NT2/D1 (cell line): ENCODE measurements around the gene C5orf34.
A peak's percentile ranks its signal among the peaks of the same experiment; 100 is the strongest.

ENCODE experiments used
- DNase-seq: peaks from one replicate; pipeline ENCODE4 v3.0.0-alpha.2; 2011; ENCODE audit warnings: low read depth, low spot score
- H3K27me3 ChIP-seq: 2 replicates; pipeline ENCODE4 v1.6.0; 2011; ENCODE audit warnings: mild to moderate bottlenecking; ENCODE audit not compliant: insufficient read length, insufficient read depth
- H3K36me3 ChIP-seq: 2 replicates; pipeline ENCODE4 v1.6.1; 2011; ENCODE audit warnings: mild to moderate bottlenecking, low read length, mixed read lengths; ENCODE audit not compliant: insufficient read depth, insufficient read length
- H3K4me1 ChIP-seq: 2 replicates; pipeline ENCODE4 v1.5.1; 2011; ENCODE audit not compliant: insufficient read depth, insufficient read length
- H3K4me3 ChIP-seq: 2 replicates; pipeline ENCODE4 v1.5.1; 2011; ENCODE audit warnings: low read depth; ENCODE audit not compliant: insufficient read length
- H3K9ac ChIP-seq: 2 replicates; pipeline ENCODE4 v1.6.0; 2011; ENCODE audit warnings: low read depth; ENCODE audit not compliant: insufficient read length
- H3K9me3 ChIP-seq: 2 replicates; pipeline ENCODE4 v1.5.1; 2011; ENCODE audit warnings: mild to moderate bottlenecking, low read length; ENCODE audit not compliant: insufficient read depth
- SUZ12 ChIP-seq: IDR thresholded peaks from 2 replicates; pipeline ENCODE4 v1.6.1; 2011; ENCODE audit not compliant: insufficient read length, insufficient read depth; ENCODE audit errors: extremely low read depth
- YY1 ChIP-seq: IDR thresholded peaks from 2 replicates; pipeline ENCODE4 v1.6.1; 2011; ENCODE audit not compliant: insufficient read length, insufficient read depth
- ZNF274 ChIP-seq: IDR thresholded peaks from 2 replicates; pipeline ENCODE4 v1.6.1; 2011; ENCODE audit warnings: mild to moderate bottlenecking, low read depth, low read length

C5orf34 gene

DNA sequence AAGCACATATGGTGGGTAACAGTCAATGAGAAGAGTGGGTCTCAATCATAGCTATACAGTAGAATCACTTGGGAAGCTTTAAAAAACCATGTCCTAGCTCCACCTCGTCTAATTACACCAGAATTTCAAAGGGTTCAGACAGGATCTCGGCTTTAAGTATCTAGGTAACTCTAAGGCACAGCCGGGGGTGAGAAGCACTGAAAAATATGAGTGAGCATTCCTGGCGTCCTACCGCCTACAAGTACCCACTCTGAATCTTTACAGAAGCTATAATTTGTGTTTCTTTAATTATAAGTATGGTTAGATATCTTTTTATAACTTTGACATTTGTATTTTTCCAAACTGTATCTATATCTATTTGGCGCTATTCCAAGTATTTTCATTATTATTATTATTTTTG lies 25.8 kb upstream of the C5orf34 start:
- no peak for DNase-seq
- no peaks in the 10 kb centered on the region for H3K27me3 ChIP-seq
- H3K4me3 ChIP-seq, result no peak overlapping the region
- no peak overlapping the region for H3K9ac ChIP-seq
- no peaks in the 10 kb centered on the region for H3K4me1 ChIP-seq
- peaks cover 59% of the 10 kb centered on the region for H3K36me3 ChIP-seq
- no peak for TF ChIP-seq SUZ12
- no peak for TF ChIP-seq YY1
- TF ChIP-seq ZNF274, result no peak
- H3K9me3 ChIP-seq, result no peaks in the 10 kb centered on the region

GRCh38 chr5:43536972-43537371 lies 22.0 kb upstream of the C5orf34 start:
- H3K4me1 ChIP-seq, result no peaks in the 10 kb centered on the region
- no peak for DNase-seq
- H3K9ac ChIP-seq, result no peak overlapping the region
- no peaks in the 10 kb centered on the region for H3K9me3 ChIP-seq
- no peaks in the 10 kb centered on the region for H3K27me3 ChIP-seq
- H3K4me3 ChIP-seq, result no peak overlapping the region
- TF ChIP-seq YY1, result no peak
- TF ChIP-seq ZNF274, result no peak
- H3K36me3 ChIP-seq, result peaks cover 66% of the 10 kb centered on the region

DNA sequence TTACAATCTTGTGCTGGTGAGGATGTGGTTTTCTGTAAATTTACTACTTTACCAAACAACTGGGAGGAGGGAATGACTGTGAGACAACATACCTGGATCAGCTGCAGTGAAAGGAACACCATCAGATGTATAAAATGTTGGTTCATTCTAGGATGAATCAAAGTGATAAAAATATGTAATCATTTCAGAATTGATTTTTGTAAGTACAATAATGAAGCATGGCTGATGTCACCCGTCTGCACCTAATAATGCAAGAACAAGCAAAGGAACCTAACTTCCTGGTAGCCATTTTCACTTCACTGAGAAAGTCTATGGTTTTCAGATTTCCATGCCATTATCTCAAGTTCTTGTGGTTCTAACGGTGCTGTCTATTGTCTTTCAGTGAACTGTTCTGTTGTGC lies 18.7 kb upstream of the C5orf34 start:
- H3K36me3 ChIP-seq, result peaks cover 82% of the 10 kb centered on the region
- TF ChIP-seq YY1, result no peak
- no peak for DNase-seq
- no peaks in the 10 kb centered on the region for H3K9me3 ChIP-seq
- no peak overlapping the region for H3K4me3 ChIP-seq
- H3K9ac ChIP-seq, result no peak overlapping the region
- no peaks in the 10 kb centered on the region for H3K27me3 ChIP-seq
- H3K4me1 ChIP-seq, result no peaks in the 10 kb centered on the region

- H3K4me3 ChIP-seq, result no peak overlapping the region
- no peaks in the 10 kb centered on the region for H3K9me3 ChIP-seq
- DNase-seq, result no peak
- H3K9ac ChIP-seq, result no peak overlapping the region
- no peak for TF ChIP-seq ZNF274
- no peak for TF ChIP-seq YY1
- no peak for TF ChIP-seq SUZ12
- H3K4me1 ChIP-seq, result no peaks in the 10 kb centered on the region
- H3K27me3 ChIP-seq, result no peaks in the 10 kb centered on the region
- H3K36me3 ChIP-seq, result peaks cover 79% of the 10 kb centered on the region
Observed at GRCh38 chr5:43530648-43531047, 15.7 kb upstream of the C5orf34 start.

GRCh38 chr5:43523662-43524072 lies 8.7 kb upstream of the C5orf34 start:
- Histone ChIP-seq H3K27me3 (no peaks in the 10 kb centered on the region), H3K9ac (no peak overlapping the region), H3K9me3 (no peaks in the 10 kb centered on the region), H3K4me1 (no peaks in the 10 kb centered on the region), H3K4me3 (no peak overlapping the region), H3K36me3 (peaks cover 30% of the 10 kb centered on the region)
- no peak for DNase-seq
- TF ChIP-seq YY1 (no peak), SUZ12 (no peak), ZNF274 (no peak)

DNA sequence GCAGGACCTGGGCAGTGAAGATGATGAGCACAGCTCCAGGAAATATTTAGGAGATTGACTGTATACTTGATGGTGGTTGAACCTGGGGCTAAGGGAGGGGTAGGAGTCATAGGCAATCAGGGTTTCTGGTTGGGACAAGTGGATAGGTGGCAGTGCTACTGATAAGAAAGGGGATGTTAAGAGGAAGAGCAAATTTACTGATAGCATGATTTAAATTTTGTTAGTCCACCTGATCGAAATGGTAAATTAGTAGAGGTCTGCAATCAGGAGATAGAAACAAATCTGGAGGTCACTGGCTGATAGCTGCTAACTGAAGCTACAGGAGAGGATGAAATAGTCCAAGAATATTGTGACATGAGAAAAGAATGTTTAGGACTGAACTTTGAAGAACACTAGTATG lies 5.7 kb upstream of the C5orf34 start:
- no peaks in the 10 kb centered on the region for H3K27me3 ChIP-seq
- no peak for DNase-seq
- TF ChIP-seq YY1 (no peak), ZNF274 (no peak), SUZ12 (no peak)
- peaks cover 14% of the 10 kb centered on the region for H3K36me3 ChIP-seq
- no peaks in the 10 kb centered on the region for H3K9me3 ChIP-seq
- H3K4me3 ChIP-seq, result no peak overlapping the region
- no peak overlapping the region for H3K9ac ChIP-seq
- no peaks in the 10 kb centered on the region for H3K4me1 ChIP-seq

- H3K9me3 ChIP-seq, result peaks cover 7% of the 10 kb centered on the region; the same call in 1 of the 2 replicates
- TF ChIP-seq SUZ12, result no peak
- no peak for DNase-seq
- H3K36me3 ChIP-seq, result no peaks in the 10 kb centered on the region
- H3K4me3 ChIP-seq, result peak overlapping the region; percentile 72
- H3K27me3 ChIP-seq, result no peaks in the 10 kb centered on the region
- H3K4me1 ChIP-seq, result no peaks in the 10 kb centered on the region
- peak overlapping the region; percentile 76 for H3K9ac ChIP-seq
Observed at GRCh38 chr5:43515678-43516048, 715 bp upstream of the C5orf34 start.

- Histone ChIP-seq H3K9me3 (peaks cover 7% of the 10 kb centered on the region; the same call in 1 of the 2 replicates), H3K36me3 (no peaks in the 10 kb centered on the region), H3K27me3 (no peaks in the 10 kb centered on the region), H3K4me3 (peak overlapping the region; percentile 72), H3K9ac (peak overlapping the region; percentile 85), H3K4me1 (no peaks in the 10 kb centered on the region)
- TF ChIP-seq ZNF274 (no peak), SUZ12 (no peak), YY1 (no peak)
- DNase-seq, result peak; percentile 6
Observed at GRCh38 chr5:43514471-43514815, 505 bp downstream of the C5orf34 start.
